ENCODE measurements around the gene LHFPL5. TPM values are rescaled to one million over a fixed set of nuclear protein-coding genes. Genes with fewer than 3 reads are reported as not detected.

LHFPL5 gene
- total RNA-seq, 1 donor from 2014 or later, result not detected

DNA sequence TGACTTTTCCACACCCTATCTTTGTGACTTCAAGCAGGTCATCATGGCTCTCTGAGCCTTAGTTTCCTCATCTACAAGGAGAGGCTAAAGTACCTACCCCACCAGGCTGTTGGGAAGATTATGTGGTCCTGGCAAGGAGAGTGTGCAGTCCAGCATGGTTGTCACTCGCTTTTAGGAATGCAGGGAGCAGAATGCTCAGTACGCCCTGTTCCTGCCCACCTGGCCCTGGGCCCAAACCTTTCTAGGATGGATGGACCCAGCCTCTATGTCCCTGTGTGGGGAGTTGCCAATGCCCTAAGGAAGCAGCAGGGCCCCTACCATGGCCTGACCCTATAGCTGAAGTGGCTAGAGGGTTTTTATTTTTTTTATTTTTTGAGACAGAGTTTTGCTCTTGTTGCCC is 26.7 kb upstream of the LHFPL5 start:
- no peak for ATAC-seq
- Histone ChIP-seq H3K27ac (no peak overlapping the region), H3K4me1 (peaks cover 7% of the 10 kb centered on the region), H3K4me3 (no peak overlapping the region), H3K27me3 (peaks cover 24% of the 10 kb centered on the region), H3K36me3 (no peaks in the 10 kb centered on the region), H3K9me3 (no peaks in the 10 kb centered on the region)
- TF ChIP-seq, protein P1, sequence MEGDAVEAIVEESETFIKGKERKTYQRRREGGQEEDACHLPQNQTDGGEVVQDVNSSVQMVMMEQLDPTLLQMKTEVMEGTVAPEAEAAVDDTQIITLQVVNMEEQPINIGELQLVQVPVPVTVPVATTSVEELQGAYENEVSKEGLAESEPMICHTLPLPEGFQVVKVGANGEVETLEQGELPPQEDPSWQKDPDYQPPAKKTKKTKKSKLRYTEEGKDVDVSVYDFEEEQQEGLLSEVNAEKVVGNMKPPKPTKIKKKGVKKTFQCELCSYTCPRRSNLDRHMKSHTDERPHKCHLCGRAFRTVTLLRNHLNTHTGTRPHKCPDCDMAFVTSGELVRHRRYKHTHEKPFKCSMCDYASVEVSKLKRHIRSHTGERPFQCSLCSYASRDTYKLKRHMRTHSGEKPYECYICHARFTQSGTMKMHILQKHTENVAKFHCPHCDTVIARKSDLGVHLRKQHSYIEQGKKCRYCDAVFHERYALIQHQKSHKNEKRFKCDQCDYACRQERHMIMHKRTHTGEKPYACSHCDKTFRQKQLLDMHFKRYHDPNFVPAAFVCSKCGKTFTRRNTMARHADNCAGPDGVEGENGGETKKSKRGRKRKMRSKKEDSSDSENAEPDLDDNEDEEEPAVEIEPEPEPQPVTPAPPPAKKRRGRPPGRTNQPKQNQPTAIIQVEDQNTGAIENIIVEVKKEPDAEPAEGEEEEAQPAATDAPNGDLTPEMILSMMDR (IDR thresholded peaks at IDR 0.05), result no peak
- peak; percentile 20 for DNase-seq
- intact Hi-C loops (cut with DNase I), result no loop called here

DNA sequence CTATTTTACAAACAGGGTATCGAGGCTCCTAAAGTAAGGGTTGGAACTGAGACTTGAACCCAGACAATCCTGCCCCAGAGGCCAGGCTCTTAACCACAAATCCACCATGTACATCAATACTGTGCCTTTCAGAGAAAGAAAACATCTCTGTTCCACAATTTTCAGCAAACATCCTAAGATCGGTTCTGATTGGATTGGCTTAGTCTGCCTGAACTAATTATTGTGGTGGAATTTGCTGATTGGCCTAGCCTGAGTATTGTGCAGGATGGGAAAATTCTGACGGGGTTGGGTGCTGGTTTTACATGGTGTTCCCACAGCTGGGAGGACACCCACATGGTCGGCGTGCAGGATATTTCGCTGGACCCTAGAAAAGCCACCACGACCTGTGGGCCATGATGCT is 24.4 kb upstream of the LHFPL5 start, which contains the start of gene CLPSL1:
CLPSL1 (plus strand) TSS at position 301 of the 400 bp plus-strand sequence; CDS start at position 393, 92 bp downstream.
- H3K9me3 ChIP-seq, result no peaks in the 10 kb centered on the region
- H3K27ac ChIP-seq, result no peak within 1 kb of the TSS
- no peak for ATAC-seq
- TF ChIP-seq, protein P1 (IDR thresholded peaks at IDR 0.05), result no peak
- peaks cover 16% of the 10 kb centered on the region for H3K27me3 ChIP-seq
- peaks cover 7% of the 10 kb centered on the region for H3K4me1 ChIP-seq
- no peak for DNase-seq
- H3K4me3 ChIP-seq, result no peak within 1 kb of the TSS
- intact Hi-C loops (cut with DNase I), result no loop called here
- no peaks in the 10 kb centered on the region for H3K36me3 ChIP-seq

DNA sequence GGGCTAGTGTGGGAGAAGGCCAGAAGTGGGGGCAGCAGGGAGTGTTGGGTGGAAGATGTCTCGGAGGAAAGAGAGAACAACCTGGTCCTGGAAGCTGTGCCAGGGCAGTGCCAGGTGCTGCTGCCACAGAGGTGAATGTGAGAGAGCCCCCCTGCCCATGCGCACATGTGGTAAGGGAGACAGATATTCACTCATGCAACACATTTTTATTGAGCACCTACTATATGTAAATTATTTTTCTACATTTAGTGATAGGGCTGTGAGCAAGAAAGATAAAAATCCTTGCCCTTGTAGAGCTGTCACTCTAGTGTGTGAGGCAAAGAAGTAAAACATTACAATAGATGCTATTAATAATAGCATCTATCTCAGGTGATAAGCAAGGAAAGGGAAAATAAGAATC is 23.9 kb upstream of the LHFPL5 start:
- intact Hi-C loops (cut with DNase I), result no loop called here
- H3K27me3 ChIP-seq, result peaks cover 16% of the 10 kb centered on the region

DNA sequence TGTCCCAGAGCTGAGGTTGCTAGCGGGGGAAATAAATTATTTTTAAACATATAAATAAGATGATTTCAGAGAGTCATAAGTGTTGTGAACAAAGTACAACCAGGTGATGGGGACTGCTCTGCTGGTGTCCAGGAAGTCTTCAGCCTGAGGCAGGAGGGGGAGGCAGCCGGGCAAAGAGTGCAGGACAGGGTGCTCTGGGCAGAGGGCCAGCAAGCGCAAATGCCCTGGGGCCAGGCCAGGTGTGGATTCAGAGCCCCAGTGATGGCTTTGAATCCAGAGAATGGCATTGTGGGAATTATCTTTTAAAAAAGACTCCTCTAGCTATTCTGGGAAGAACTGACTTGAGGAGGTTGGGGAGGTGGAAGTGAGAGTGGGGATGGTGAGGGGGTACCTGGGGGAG is 22.7 kb upstream of the LHFPL5 start:
- Histone ChIP-seq H3K36me3 (no peaks in the 10 kb centered on the region), H3K4me1 (peaks cover 4% of the 10 kb centered on the region), H3K9me3 (no peaks in the 10 kb centered on the region), H3K4me3 (no peak overlapping the region), H3K27me3 (peaks cover 22% of the 10 kb centered on the region), H3K27ac (no peak overlapping the region)
- DNase-seq, result peak; percentile 55
- no peak for ATAC-seq
- intact Hi-C loops (cut with DNase I), result no loop called here
- TF ChIP-seq, protein P1 (IDR thresholded peaks at IDR 0.05), result no peak

More for the DNA sequence above, 23.9 kb upstream of the LHFPL5 start:
- no peak for ATAC-seq
- H3K9me3 ChIP-seq, result no peaks in the 10 kb centered on the region
- H3K4me3 ChIP-seq, result no peak overlapping the region
- TF ChIP-seq, protein P1 (IDR thresholded peaks at IDR 0.05), result no peak
- H3K27ac ChIP-seq, result no peak overlapping the region
- peaks cover 4% of the 10 kb centered on the region for H3K4me1 ChIP-seq
- DNase-seq, result peak; percentile 12
- H3K36me3 ChIP-seq, result no peaks in the 10 kb centered on the region

DNA sequence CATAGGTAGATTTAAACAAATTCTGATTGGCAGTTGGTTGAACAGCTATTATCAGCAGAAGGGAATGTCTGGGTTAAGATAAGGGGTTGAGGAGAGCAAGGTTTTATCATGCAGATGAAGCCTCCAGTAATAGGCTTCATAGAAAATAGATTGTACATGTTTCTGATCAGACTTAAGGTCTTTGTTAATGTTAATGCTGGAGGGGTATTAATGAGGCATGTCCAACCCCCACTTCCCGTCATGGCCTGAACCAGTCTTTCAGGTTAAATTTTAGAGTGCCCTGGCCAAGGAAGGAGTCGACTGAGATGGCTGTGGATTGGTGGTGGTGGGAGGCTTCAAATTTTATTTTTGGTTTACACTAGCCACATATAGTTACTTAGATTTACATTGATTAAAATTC is 21.0 kb upstream of the LHFPL5 start:
- H3K36me3 ChIP-seq, result no peaks in the 10 kb centered on the region
- no peak overlapping the region for H3K27ac ChIP-seq
- DNase-seq (no peak), ATAC-seq (no peak)
- peaks cover 4% of the 10 kb centered on the region for H3K4me1 ChIP-seq
- H3K27me3 ChIP-seq, result peaks cover 33% of the 10 kb centered on the region
- TF ChIP-seq, protein P1 (IDR thresholded peaks at IDR 0.05), result no peak
- intact Hi-C loops (cut with DNase I), result no loop called here
- H3K9me3 ChIP-seq, result no peaks in the 10 kb centered on the region
- no peak overlapping the region for H3K4me3 ChIP-seq

DNA sequence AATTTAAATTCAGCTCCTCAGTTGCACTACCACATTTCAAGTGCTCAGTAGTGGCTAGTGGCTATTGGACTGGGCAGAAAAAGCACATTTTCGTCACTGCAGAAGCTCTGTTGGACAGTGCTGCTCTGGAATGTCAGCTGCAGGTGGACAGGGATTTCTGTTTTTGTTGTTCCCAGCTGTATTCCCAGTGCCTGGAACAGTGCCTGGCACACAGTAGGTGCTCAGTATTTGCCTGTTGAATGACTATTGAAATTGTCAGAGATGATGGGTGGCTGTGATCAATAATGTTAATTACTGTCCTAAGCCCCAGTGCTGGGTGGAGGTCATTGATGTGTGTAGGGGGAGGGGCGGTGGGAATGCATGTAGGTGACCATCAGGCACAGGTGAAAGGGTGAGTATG is 18.9 kb upstream of the LHFPL5 start:
- TF ChIP-seq, protein P1 (IDR thresholded peaks at IDR 0.05), result no peak
- no peak for DNase-seq
- intact Hi-C loops (cut with DNase I), result no loop called here

More for the DNA sequence above, 18.9 kb upstream of the LHFPL5 start:
- H3K4me3 ChIP-seq, result no peak overlapping the region
- no peaks in the 10 kb centered on the region for H3K36me3 ChIP-seq
- no peaks in the 10 kb centered on the region for H3K9me3 ChIP-seq
- ATAC-seq, result no peak
- H3K27me3 ChIP-seq, result peaks cover 48% of the 10 kb centered on the region
- H3K4me1 ChIP-seq, result peaks cover 4% of the 10 kb centered on the region
- no peak overlapping the region for H3K27ac ChIP-seq

Measured in upper lobe of right lung (tissue), 1 donor.